Measurements from ENCODE around the gene NBPF3. TPM values are rescaled to one million over a fixed set of nuclear protein-coding genes. Genes with fewer than 3 reads are reported as not detected.

Gene NBPF3
- total RNA-seq, 3 donors from 2014 or later (not counting 1 experiment from before 2014, with no cell fraction given): 10.4 to 22.6 (median 13.1) TPM

- Mint-ChIP-seq H3K4me3 (no peak overlapping the region), H3K9me3 (no peaks in the 10 kb centered on the region), H3K4me1 (peaks cover 9% of the 10 kb centered on the region in 2 donors), H3K27ac (no peak overlapping the region), H3K36me3 (no peaks in the 10 kb centered on the region), H3K27me3 (ENCODE audit: low read depth in 2 of 2) (peaks cover 3 to 9% of the 10 kb centered on the region in 2 donors)
- no peak for DNase-seq
- no peak overlapping the region for H3K27ac ChIP-seq (ENCODE audit: low read length)
- ATAC-seq: no peak
- no peaks in the 10 kb centered on the region for H3K9me3 ChIP-seq (ENCODE audit: control insufficient read depth, insufficient read depth, low read length)
- 61% methylated on average over 4 of the region's 4 CpGs for WGBS (ENCODE audit: insufficient coverage)
- H3K27me3 ChIP-seq (ENCODE audit: control insufficient read depth, insufficient read depth, low read length): no peaks in the 10 kb centered on the region
- peaks cover 4% of the 10 kb centered on the region for H3K4me1 ChIP-seq (ENCODE audit: control insufficient read depth, insufficient read depth, low read length)
- H3K4me3 ChIP-seq (ENCODE audit: low read length): no peak overlapping the region
- TF ChIP-seq CTCF (IDR thresholded peaks at IDR 0.05): no peak
- H3K36me3 ChIP-seq (ENCODE audit: control insufficient read depth, insufficient read depth, low read length): no peaks in the 10 kb centered on the region
- intact Hi-C loops (cut with micrococcal nuclease): no loop called here
These were observed 52.4 kb downstream of the NBPF3 start for GRCh38 chr1:21492356-21492625.

- H3K27ac ChIP-seq (ENCODE audit: low read length): no peak overlapping the region
- WGBS (ENCODE audit: insufficient coverage): 78% methylated on average over 6 of the region's 6 CpGs
- H3K27me3 Mint-ChIP-seq (ENCODE audit: low read depth in 2 of 2): peaks cover under 1 to 3% of the 10 kb centered on the region in 2 donors
- H3K9me3 ChIP-seq (ENCODE audit: control insufficient read depth, insufficient read depth, low read length): no peaks in the 10 kb centered on the region
- ATAC-seq (no peak), DNase-seq (no peak)
- no peaks in the 10 kb centered on the region for H3K36me3 Mint-ChIP-seq
- H3K27me3 ChIP-seq (ENCODE audit: control insufficient read depth, insufficient read depth, low read length): no peaks in the 10 kb centered on the region
- intact Hi-C loops (cut with micrococcal nuclease): no loop called here
- no peaks in the 10 kb centered on the region for H3K36me3 ChIP-seq (ENCODE audit: control insufficient read depth, insufficient read depth, low read length)
- no peaks in the 10 kb centered on the region for H3K9me3 Mint-ChIP-seq
- TF ChIP-seq CTCF (IDR thresholded peaks at IDR 0.05): no peak
- H3K4me3 Mint-ChIP-seq: no peak overlapping the region
- H3K4me1 ChIP-seq (ENCODE audit: control insufficient read depth, insufficient read depth, low read length): no peaks in the 10 kb centered on the region
- no peak overlapping the region for H3K27ac Mint-ChIP-seq
- H3K4me1 Mint-ChIP-seq: no peaks in the 10 kb centered on the region
- no peak overlapping the region for H3K4me3 ChIP-seq (ENCODE audit: low read length)
These were observed 54.3 kb downstream of the NBPF3 start for GRCh38 chr1:21494196-21494595.

- no peaks in the 10 kb centered on the region for H3K36me3 ChIP-seq (ENCODE audit: control insufficient read depth, insufficient read depth, low read length)
- DNase-seq: no peak
- Mint-ChIP-seq H3K27ac (no peak overlapping the region), H3K9me3 (no peaks in the 10 kb centered on the region), H3K4me3 (no peak overlapping the region), H3K36me3 (no peaks in the 10 kb centered on the region), H3K4me1 (no peaks in the 10 kb centered on the region), H3K27me3 (ENCODE audit: low read depth in 2 of 2) (peaks cover 0 to 8% of the 10 kb centered on the region in 2 donors)
- H3K4me1 ChIP-seq (ENCODE audit: control insufficient read depth, insufficient read depth, low read length): no peaks in the 10 kb centered on the region
- no peak overlapping the region for H3K27ac ChIP-seq (ENCODE audit: low read length)
- H3K9me3 ChIP-seq (ENCODE audit: control insufficient read depth, insufficient read depth, low read length): no peaks in the 10 kb centered on the region
- intact Hi-C loops (cut with micrococcal nuclease): no loop called here
- 87% methylated on average over 7 of the region's 7 CpGs for WGBS (ENCODE audit: insufficient coverage)
- no peak for TF ChIP-seq CTCF (IDR thresholded peaks at IDR 0.05)
- no peaks in the 10 kb centered on the region for H3K27me3 ChIP-seq (ENCODE audit: control insufficient read depth, insufficient read depth, low read length)
- ATAC-seq: no peak
- no peak overlapping the region for H3K4me3 ChIP-seq (ENCODE audit: low read length)
These were observed 55.4 kb downstream of the NBPF3 start for GRCh38 chr1:21495225-21495820.

GRCh38 chr1:21496063-21496462 lies 56.1 kb downstream of the NBPF3 start:
- Histone ChIP-seq H3K4me1 (ENCODE audit: control insufficient read depth, insufficient read depth, low read length) (no peaks in the 10 kb centered on the region), H3K36me3 (ENCODE audit: control insufficient read depth, insufficient read depth, low read length) (no peaks in the 10 kb centered on the region), H3K4me3 (ENCODE audit: low read length) (no peak overlapping the region), H3K27ac (ENCODE audit: low read length) (no peak overlapping the region), H3K9me3 (ENCODE audit: control insufficient read depth, insufficient read depth, low read length) (no peaks in the 10 kb centered on the region), H3K27me3 (ENCODE audit: control insufficient read depth, insufficient read depth, low read length) (no peaks in the 10 kb centered on the region)
- no peak for TF ChIP-seq CTCF (IDR thresholded peaks at IDR 0.05)
- no peaks in the 10 kb centered on the region for H3K36me3 Mint-ChIP-seq
- WGBS (ENCODE audit: insufficient coverage): 50% methylated on average over 1 of the region's 1 CpG
- ATAC-seq (no peak), DNase-seq (no peak)
- H3K4me1 Mint-ChIP-seq: no peaks in the 10 kb centered on the region
- no peak overlapping the region for H3K27ac Mint-ChIP-seq
- H3K9me3 Mint-ChIP-seq: no peaks in the 10 kb centered on the region
- H3K4me3 Mint-ChIP-seq: no peak overlapping the region
- intact Hi-C loops (cut with micrococcal nuclease): no loop called here
- peaks cover 0 to 8% of the 10 kb centered on the region in 2 donors for H3K27me3 Mint-ChIP-seq (ENCODE audit: low read depth in 2 of 2)

All from natural killer cell (primary cell).